T-helper 2 cell treated with Interferon-gamma antibody and Interleukin-4, amounts not matched to agents 5 μg/mL and 100 μg/mL, for 36 hours (primary cell): ENCODE measurements around the gene ABI1.
"Not testable (repeated sequence)": the region's sequence is repeated elsewhere in the genome, so short reads cannot be mapped to it uniquely, and the experiment has no call there.

Experiments
- DNase-seq: peaks from one replicate; pipeline ENCODE4 v3.0.0; 2021; ENCODE audit warnings: low spot score
- H3K27ac Mint-ChIP-seq: one replicate; pipeline ENCODE4 v1.8.0; 2021; ENCODE audit warnings: mild to moderate bottlenecking, mixed read lengths
- H3K27me3 Mint-ChIP-seq: one replicate; pipeline ENCODE4 v1.8.0; 2021; ENCODE audit warnings: low read depth, mixed read lengths
- H3K36me3 Mint-ChIP-seq: one replicate; pipeline ENCODE4 v1.8.0; 2021; ENCODE audit warnings: low read depth, mixed read lengths
- H3K4me1 Mint-ChIP-seq: one replicate; pipeline ENCODE4 v1.8.0; 2021; ENCODE audit warnings: low read depth, mixed read lengths
- H3K4me3 Mint-ChIP-seq: one replicate; pipeline ENCODE4 v1.8.0; 2022; ENCODE audit warnings: mild to moderate bottlenecking, moderate library complexity, mixed read lengths
- H3K9me3 Mint-ChIP-seq: one replicate; pipeline ENCODE4 v1.8.0; 2021; ENCODE audit warnings: mixed read lengths

ABI1 gene

GRCh38 chr10:26805567-26806245 lies 55.1 kb downstream of the ABI1 start:
- no peak for DNase-seq
- peaks cover 8% of the 10 kb centered on the region for H3K36me3 Mint-ChIP-seq
- H3K27me3 Mint-ChIP-seq, result no peaks in the 10 kb centered on the region
- no peaks in the 10 kb centered on the region for H3K9me3 Mint-ChIP-seq
- H3K4me1 Mint-ChIP-seq, result peaks cover 46% of the 10 kb centered on the region
- no peak overlapping the region for H3K27ac Mint-ChIP-seq
- no peak overlapping the region for H3K4me3 Mint-ChIP-seq

- Mint-ChIP-seq H3K9me3 (no peaks in the 10 kb centered on the region), H3K27ac (no peak overlapping the region), H3K4me1 (peaks cover 42% of the 10 kb centered on the region), H3K4me3 (no peak overlapping the region), H3K36me3 (peaks cover 8% of the 10 kb centered on the region), H3K27me3 (no peaks in the 10 kb centered on the region)
- DNase-seq, result no peak
Observed at GRCh38 chr10:26804418-26805393, 56.1 kb downstream of the ABI1 start.

GRCh38 chr10:26803849-26804248 lies 56.9 kb downstream of the ABI1 start:
- H3K4me3 Mint-ChIP-seq, result no peak overlapping the region
- H3K36me3 Mint-ChIP-seq, result peaks cover 8% of the 10 kb centered on the region
- no peaks in the 10 kb centered on the region for H3K9me3 Mint-ChIP-seq
- H3K27me3 Mint-ChIP-seq, result no peaks in the 10 kb centered on the region
- no peak for DNase-seq
- H3K4me1 Mint-ChIP-seq, result peaks cover 41% of the 10 kb centered on the region
- no peak overlapping the region for H3K27ac Mint-ChIP-seq

DNA sequence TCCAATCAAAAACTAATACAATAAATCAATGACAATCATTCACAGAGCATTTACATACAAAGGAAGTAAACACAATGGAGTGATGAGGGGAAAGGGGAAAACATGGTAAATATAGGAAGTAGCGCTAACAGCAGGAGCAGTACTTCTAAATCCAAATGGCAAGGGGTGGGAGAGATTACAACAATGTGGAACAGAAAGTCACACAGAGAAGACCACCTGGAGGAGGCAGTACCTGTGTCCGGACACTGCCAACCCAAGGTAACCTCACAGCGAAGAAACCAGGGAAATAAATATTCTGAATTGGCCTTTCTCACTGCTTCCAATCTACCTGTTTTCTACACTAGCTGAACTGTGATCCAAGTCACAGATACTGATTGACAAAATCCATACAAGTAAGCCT lies 58.2 kb downstream of the ABI1 start:
- Mint-ChIP-seq H3K27me3 (no peaks in the 10 kb centered on the region), H3K9me3 (no peaks in the 10 kb centered on the region), H3K4me3 (no peak overlapping the region), H3K27ac (no peak overlapping the region), H3K36me3 (peaks cover 13% of the 10 kb centered on the region), H3K4me1 (peaks cover 43% of the 10 kb centered on the region)
- no peak for DNase-seq

GRCh38 chr10:26801831-26802230 lies 58.9 kb downstream of the ABI1 start:
- no peak overlapping the region for H3K27ac Mint-ChIP-seq
- no peak for DNase-seq
- H3K4me3 Mint-ChIP-seq, result no peak overlapping the region

DNA sequence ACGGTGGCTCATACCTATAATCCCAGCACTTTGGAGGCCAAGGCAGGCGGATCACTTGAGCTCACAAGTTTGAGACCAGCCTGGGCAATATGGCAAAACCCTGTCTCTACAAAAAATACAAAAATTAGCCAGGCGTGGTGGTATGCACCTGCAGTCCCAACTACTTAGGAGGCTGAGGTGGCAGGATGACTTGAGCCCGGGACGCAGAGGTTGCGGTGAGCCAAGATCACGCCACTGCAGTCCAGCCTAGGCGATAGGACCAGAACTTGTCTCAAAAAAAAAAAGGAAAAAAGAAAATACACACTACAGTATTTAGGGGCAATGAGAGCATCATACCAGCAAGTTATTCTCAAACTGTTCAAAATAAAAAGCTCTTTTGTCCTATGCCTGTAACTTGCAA lies 59.5 kb downstream of the ABI1 start:
- Mint-ChIP-seq H3K9me3 (no peaks in the 10 kb centered on the region), H3K27ac (no peak overlapping the region)

More at GRCh38 chr10:26801831-26802230, 58.9 kb downstream of the ABI1 start:
- Mint-ChIP-seq H3K9me3 (no peaks in the 10 kb centered on the region), H3K36me3 (peaks cover 12% of the 10 kb centered on the region), H3K27me3 (no peaks in the 10 kb centered on the region), H3K4me1 (peaks cover 40% of the 10 kb centered on the region)

DNA sequence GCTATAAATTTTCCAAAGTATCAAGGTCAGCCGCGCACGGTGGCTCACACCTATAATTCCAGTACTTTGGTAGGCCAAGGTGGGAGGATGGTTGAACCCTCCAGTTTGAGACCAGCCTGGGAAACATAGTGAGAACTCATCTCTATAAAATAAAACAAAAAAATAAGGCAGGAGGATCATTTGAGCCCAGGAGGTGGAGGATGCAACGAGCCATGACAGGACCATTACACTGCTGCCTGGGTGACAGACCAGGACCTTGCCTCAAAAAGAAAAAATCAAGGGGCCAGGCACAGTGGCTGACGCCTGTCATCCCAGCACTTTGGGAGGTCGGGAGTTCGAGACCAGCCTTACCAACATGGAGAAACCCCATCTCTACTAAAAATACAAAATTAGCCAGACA lies 60.3 kb downstream of the ABI1 start:
- Mint-ChIP-seq H3K4me3 (no peak overlapping the region), H3K27me3 (no peaks in the 10 kb centered on the region), H3K9me3 (peaks cover 7% of the 10 kb centered on the region), H3K27ac (no peak overlapping the region), H3K36me3 (peaks cover 16% of the 10 kb centered on the region), H3K4me1 (peaks cover 28% of the 10 kb centered on the region)
- no peak for DNase-seq

More for the DNA sequence above, 59.5 kb downstream of the ABI1 start:
- H3K4me1 Mint-ChIP-seq, result peaks cover 35% of the 10 kb centered on the region
- no peaks in the 10 kb centered on the region for H3K27me3 Mint-ChIP-seq
- DNase-seq, result no peak
- no peak overlapping the region for H3K4me3 Mint-ChIP-seq
- peaks cover 10% of the 10 kb centered on the region for H3K36me3 Mint-ChIP-seq

DNA sequence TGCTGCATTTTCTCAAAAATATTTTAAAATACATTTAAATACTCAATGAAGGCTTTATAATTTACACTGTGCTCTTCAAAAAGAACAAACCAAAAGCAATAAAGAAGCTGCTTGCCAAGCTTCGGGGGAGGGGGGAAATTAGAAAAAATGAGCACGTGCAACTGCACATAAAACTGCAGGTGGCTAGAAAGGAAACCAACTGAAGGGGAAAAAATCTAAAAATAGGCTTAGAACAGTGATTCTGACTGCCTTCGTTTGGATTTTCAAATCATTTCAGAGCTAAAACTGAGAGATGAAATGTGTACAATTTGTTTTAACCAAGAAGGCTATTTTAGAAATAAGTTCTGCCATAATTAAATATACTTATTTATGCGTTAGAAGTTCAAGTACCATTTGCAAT lies 61.4 kb downstream of the ABI1 start:
- Mint-ChIP-seq H3K4me1 (peaks cover 23% of the 10 kb centered on the region), H3K36me3 (peaks cover 21% of the 10 kb centered on the region), H3K27me3 (no peaks in the 10 kb centered on the region), H3K27ac (no peak overlapping the region), H3K4me3 (no peak overlapping the region), H3K9me3 (peaks cover 12% of the 10 kb centered on the region)
- no peak for DNase-seq

GRCh38 chr10:26798298-26798697 lies 62.5 kb downstream of the ABI1 start:
- H3K27me3 Mint-ChIP-seq, result no peaks in the 10 kb centered on the region
- H3K4me3 Mint-ChIP-seq, result no peak overlapping the region
- no peak overlapping the region for H3K27ac Mint-ChIP-seq
- no peak for DNase-seq
- peaks cover 12% of the 10 kb centered on the region for H3K9me3 Mint-ChIP-seq
- peaks cover 22% of the 10 kb centered on the region for H3K4me1 Mint-ChIP-seq
- H3K36me3 Mint-ChIP-seq, result peaks cover 24% of the 10 kb centered on the region

DNA sequence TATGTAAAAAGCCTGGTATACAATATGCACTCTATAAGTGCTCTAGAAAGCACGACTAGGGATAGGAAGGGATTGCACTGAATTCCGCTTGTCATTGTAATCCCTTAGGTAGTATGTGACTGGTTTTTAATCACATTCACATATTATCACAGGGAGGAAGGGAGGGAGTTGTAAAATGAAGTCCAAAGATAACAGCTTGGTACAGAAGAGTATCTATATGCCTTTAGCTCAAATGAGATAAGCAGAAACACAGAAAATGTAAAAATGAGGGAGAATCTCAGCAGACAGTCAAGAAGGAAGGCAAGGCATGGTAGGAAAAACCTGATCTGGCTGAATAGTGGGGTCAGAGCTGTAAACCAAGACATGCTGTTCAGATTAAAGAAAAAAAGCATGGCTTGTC lies 63.4 kb downstream of the ABI1 start:
- Mint-ChIP-seq H3K27me3 (no peaks in the 10 kb centered on the region), H3K27ac (no peak overlapping the region), H3K9me3 (peaks cover 12% of the 10 kb centered on the region), H3K4me1 (peaks cover 18% of the 10 kb centered on the region), H3K36me3 (peaks cover 24% of the 10 kb centered on the region), H3K4me3 (no peak overlapping the region)
- no peak for DNase-seq

GRCh38 chr10:26792758-26793495 lies 67.8 kb downstream of the ABI1 start:
- no peak overlapping the region for H3K27ac Mint-ChIP-seq
- DNase-seq, result no peak
- peaks cover 33% of the 10 kb centered on the region for H3K36me3 Mint-ChIP-seq
- peaks cover 12% of the 10 kb centered on the region for H3K9me3 Mint-ChIP-seq
- H3K4me3 Mint-ChIP-seq, result no peak overlapping the region
- H3K27me3 Mint-ChIP-seq, result no peaks in the 10 kb centered on the region
- H3K4me1 Mint-ChIP-seq, result peaks cover 16% of the 10 kb centered on the region

DNA sequence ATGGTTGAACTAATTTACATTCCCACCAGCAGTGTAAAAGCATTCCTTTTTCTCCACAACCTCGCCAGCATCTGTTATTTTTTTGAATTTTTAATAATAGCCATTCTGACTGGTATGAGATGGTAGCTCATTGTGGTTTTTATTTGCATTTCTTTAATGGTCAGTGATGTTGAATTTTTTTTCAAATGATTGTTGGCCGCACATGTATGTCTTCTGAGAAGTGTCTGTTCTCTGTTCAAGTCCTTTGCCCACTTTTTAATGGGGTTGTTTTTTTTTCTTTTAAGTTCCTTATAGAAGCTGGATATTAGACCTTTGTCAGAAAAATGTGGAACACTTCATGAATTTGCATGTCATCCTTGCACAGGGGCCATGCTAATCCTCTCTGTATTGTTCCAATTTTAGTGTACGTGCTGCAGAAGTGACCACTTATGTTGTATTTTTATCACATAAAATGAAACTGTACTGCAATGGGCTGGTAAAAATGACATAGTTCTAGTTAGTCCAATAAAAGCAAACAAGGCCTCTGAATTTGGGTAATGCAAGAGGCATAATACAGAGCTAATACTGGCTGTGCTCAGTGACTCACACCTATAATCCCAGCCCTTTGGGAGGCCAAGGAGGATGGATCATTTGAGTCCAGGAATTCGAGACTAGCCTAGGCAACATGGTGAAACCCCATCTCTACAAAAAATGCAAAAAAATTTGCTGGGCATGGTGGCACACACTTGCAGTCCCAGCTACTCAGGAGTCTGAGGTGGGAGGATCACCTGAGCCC lies 70.3 kb downstream of the ABI1 start:
- Mint-ChIP-seq H3K27me3 (no peaks in the 10 kb centered on the region), H3K27ac (no peak overlapping the region), H3K9me3 (peaks cover 4% of the 10 kb centered on the region), H3K4me1 (peaks cover 22% of the 10 kb centered on the region), H3K36me3 (peaks cover 31% of the 10 kb centered on the region), H3K4me3 (no peak overlapping the region)
- no peak for DNase-seq

GRCh38 chr10:26789779-26790178 lies 71.0 kb downstream of the ABI1 start:
- DNase-seq, H3K27ac Mint-ChIP-seq, H3K27me3 Mint-ChIP-seq, H3K4me3 Mint-ChIP-seq, H3K9me3 Mint-ChIP-seq: not testable (repeated sequence)
- peaks cover 29% of the 10 kb centered on the region for H3K36me3 Mint-ChIP-seq
- peaks cover 19% of the 10 kb centered on the region for H3K4me1 Mint-ChIP-seq
